Common myeloid progenitor, CD34-positive (primary cell): ENCODE measurements around the gene GPR137.

Experiments
- CTCF ChIA-PET: fragments of 350-600 bp; sonication (Branson Sonifier 250); formaldehyde crosslinking; loops from one replicate; lab custom pipeline; 2021; ENCODE audit warnings: antibody characterized with exemption; lab: Charles Lee
- POLR2A ChIA-PET: fragments of 350-600 bp; sonication (Branson Sonifier 250); formaldehyde crosslinking; loops from one replicate; lab custom pipeline; 2021; ENCODE audit warnings: antibody characterized with exemption; lab: Charles Lee
- DNase-seq, 3 donors: peaks; one replicate each; pipeline versions ENCODE4 v3.0.0 to v3.0.0-alpha.2; 2013
- H3K27ac ChIP-seq, 2 experiments: 1 replicate in 1 of 2; 2 replicates in 1 of 2; pipeline ENCODE4 v1.7.0; 2013; ENCODE audit warnings: inconsistent platforms in 2 of 2, low read length in 2 of 2, mild to moderate bottlenecking in 2 of 2, low read depth in 1 of 2, moderate library complexity in 1 of 2; ENCODE audit not compliant: severe bottlenecking in 2 of 2, insufficient read depth in 1 of 2, poor library complexity in 1 of 2
- H3K27me3 ChIP-seq, 5 experiments: replicated peaks in 2 of 5; 1 replicate in 3 of 5; 2 replicates in 2 of 5; pipeline versions ENCODE4 v1.6.1 to v1.7.0; 2013; ENCODE audit warnings: low read length in 4 of 5, mild to moderate bottlenecking in 2 of 5, moderate library complexity in 2 of 5, inconsistent platforms in 1 of 5; ENCODE audit not compliant: insufficient read depth in 5 of 5, control insufficient read depth in 4 of 5
- H3K36me3 ChIP-seq, 4 experiments: 1 replicate in 2 of 4; 2 replicates in 2 of 4; pipeline versions ENCODE4 v1.6.1 to v1.7.0; 2013; ENCODE audit warnings: low read length in 3 of 4, control low read depth in 1 of 4, mild to moderate bottlenecking in 1 of 4; ENCODE audit not compliant: control insufficient read depth in 4 of 4, insufficient read depth in 4 of 4
- H3K4me1 ChIP-seq, 4 experiments: 1 replicate in 3 of 4; 2 replicates in 1 of 4; pipeline versions ENCODE4 v1.6.1 to v1.7.1; 2013; ENCODE audit warnings: low read length in 3 of 4, mild to moderate bottlenecking in 3 of 4, control low read depth in 1 of 4, inconsistent platforms in 1 of 4, moderate library complexity in 1 of 4; ENCODE audit not compliant: control insufficient read depth in 4 of 4, insufficient read depth in 4 of 4; ENCODE audit errors: control extremely low read depth in 1 of 4
- H3K4me3 ChIP-seq, 7 experiments: 1 replicate in 4 of 7; 2 replicates in 3 of 7; pipeline versions ENCODE4 v1.5.1 to v1.7.0; 2013; ENCODE audit warnings: mild to moderate bottlenecking in 7 of 7, low read length in 6 of 7, moderate library complexity in 6 of 7, inconsistent platforms in 2 of 7, low read depth in 2 of 7, control low read depth in 1 of 7; ENCODE audit not compliant: insufficient read depth in 4 of 7, control insufficient read depth in 1 of 7; ENCODE audit errors: extremely low read depth in 1 of 7
- H3K9me3 ChIP-seq, 5 experiments: 1 replicate in 4 of 5; 2 replicates in 1 of 5; pipeline versions ENCODE4 v1.6.1 to v1.7.1; 2013; ENCODE audit warnings: low read length in 4 of 5, mild to moderate bottlenecking in 2 of 5, inconsistent platforms in 1 of 5, low read depth in 1 of 5, moderate library complexity in 1 of 5; ENCODE audit not compliant: control insufficient read depth in 4 of 5, insufficient read depth in 2 of 5; ENCODE audit errors: control extremely low read depth in 1 of 5
- WGBS: methylation state at CpG from one replicate; pipeline ENCODE4 v1.1.5; 2013; ENCODE audit not compliant: insufficient coverage; 5-methylcytosine and 5-hydroxymethylcytosine counted together

Gene GPR137

DNA sequence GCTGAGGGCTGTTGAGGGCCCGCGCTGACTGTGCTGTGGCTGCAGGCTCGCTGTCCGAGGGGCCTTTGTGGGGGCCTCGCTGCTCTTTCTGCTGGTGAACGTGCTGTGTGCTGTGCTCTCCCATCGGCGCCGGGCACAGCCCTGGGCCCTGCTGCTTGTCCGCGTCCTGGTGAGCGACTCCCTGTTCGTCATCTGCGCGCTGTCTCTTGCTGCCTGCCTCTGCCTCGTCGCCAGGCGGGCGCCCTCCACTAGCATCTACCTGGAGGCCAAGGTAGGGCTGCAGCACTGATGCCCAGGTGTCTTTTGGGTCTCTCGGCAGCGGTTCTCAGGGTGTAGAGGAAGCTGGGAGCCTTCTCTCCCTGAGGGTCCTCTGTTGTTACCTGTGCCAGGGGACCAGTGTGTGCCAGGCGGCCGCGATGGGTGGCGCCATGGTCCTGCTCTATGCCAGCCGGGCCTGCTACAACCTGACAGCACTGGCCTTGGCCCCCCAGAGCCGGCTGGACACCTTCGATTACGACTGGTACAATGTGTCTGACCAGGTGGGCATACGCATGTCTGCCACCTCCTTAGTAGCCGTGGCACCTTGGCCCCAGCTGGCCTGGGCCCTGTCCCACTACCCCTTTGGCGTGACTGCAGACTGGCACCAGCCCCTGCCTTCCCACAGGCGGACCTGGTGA is 2.2 kb downstream of the GPR137 start:
- no peak overlapping the region for H3K4me3 ChIP-seq
- DNase-seq: no peak
- H3K9me3 ChIP-seq: no peaks in the 10 kb centered on the region
- POLR2A ChIA-PET: interaction anchor here (0.6 kb wide), 1 partner anchor 34 kb away, joined by 3 read pairs; no protein-coding TSS in a partner anchor
- H3K4me1 ChIP-seq: peaks cover 0 to 37% (median 34%) of the 10 kb centered on the region in 4 experiments
- 97% methylated on average over 30 of the region's 33 CpGs for WGBS
- H3K27me3 ChIP-seq: peaks cover 0 to 36% (median 13%) of the 10 kb centered on the region in 5 experiments
- H3K27ac ChIP-seq: no peak overlapping the region
- H3K36me3 ChIP-seq: peaks cover 0 to 3% (median under 1%) of the 10 kb centered on the region in 4 experiments
- CTCF ChIA-PET: interaction anchor here (0.8 to 6.1 kb wide), 6 partner anchors 15 to 82 kb away, joined by 3 to 45 read pairs (median 5); partner anchors contain the start of genes CATSPERZ and ESRRA

- 100% methylated on average over 8 of the region's 9 CpGs for WGBS
- H3K27ac ChIP-seq: no peak overlapping the region
- no peaks in the 10 kb centered on the region for H3K9me3 ChIP-seq
- H3K27me3 ChIP-seq: peaks cover 0 to 41% (median 18%) of the 10 kb centered on the region in 5 experiments
- POLR2A ChIA-PET: no interaction called here
- H3K36me3 ChIP-seq: peaks cover 0 to 2% (median under 1%) of the 10 kb centered on the region in 4 experiments
- peaks cover 0 to 35% (median 34%) of the 10 kb centered on the region in 4 experiments for H3K4me1 ChIP-seq
- no peak for DNase-seq
- CTCF ChIA-PET: interaction anchor here (0.8 to 6.1 kb wide), 3 partner anchors 14 to 36 kb away, joined by 3 to 45 read pairs (median 5); partner anchors contain the start of genes CATSPERZ and ESRRA
- H3K4me3 ChIP-seq: no peak overlapping the region
These were observed 2.7 kb downstream of the GPR137 start for GRCh38 chr11:64288353-64288750.

DNA sequence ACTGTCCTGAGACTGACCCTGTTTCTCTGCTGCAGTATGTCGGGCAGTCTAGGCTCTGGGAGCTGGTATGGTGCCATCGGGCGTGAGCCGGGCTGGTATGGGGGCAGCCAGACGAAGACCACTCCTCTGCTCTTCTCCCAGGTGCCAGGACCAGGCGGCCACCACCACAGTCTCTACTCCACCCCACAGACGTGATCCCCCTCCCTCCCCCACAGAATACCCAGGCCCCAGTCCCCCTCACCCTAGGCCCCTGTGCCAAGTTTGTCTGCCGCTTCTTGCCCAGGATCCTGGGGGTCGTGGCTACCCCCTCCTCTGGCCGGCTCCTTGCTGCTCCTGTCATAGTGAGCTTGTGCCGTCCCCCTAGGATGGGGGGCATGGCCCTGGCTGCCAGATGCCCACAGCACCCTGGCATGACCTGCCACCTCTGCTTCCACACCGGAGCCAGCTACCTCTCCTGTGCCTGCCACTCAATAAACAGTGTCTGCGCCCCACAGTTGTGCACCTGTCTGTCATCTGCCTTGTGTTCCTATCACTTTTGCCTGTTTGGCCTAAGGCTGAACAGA is 3.4 kb downstream of the GPR137 start:
- Histone ChIP-seq H3K27me3 (peaks cover 0 to 48% (median 20%) of the 10 kb centered on the region in 5 experiments), H3K4me1 (peaks cover 0 to 30% (median 28%) of the 10 kb centered on the region in 4 experiments), H3K36me3 (peaks cover 0 to 2% (median 0%) of the 10 kb centered on the region in 4 experiments), H3K27ac (no peak overlapping the region), H3K9me3 (no peaks in the 10 kb centered on the region), H3K4me3 (no peak overlapping the region)
- DNase-seq: no peak
- ChIA-PET POLR2A (no interaction called here), CTCF (interaction anchor here (1.1 to 6.1 kb wide), 5 partner anchors 10 to 85 kb away, joined by 3 to 45 read pairs (median 5); partner anchors contain the start of genes CATSPERZ and ESRRA)
- WGBS: 95% methylated on average over 9 of the region's 13 CpGs

- DNase-seq: no peak
- Histone ChIP-seq H3K9me3 (no peaks in the 10 kb centered on the region), H3K4me1 (peaks cover 0 to 25% (median 22%) of the 10 kb centered on the region in 4 experiments), H3K27me3 (peaks cover 6 to 62% (median 29%) of the 10 kb centered on the region in 5 experiments), H3K27ac (no peak overlapping the region), H3K4me3 (no peak overlapping the region), H3K36me3 (peaks cover 0 to 2% (median 0%) of the 10 kb centered on the region in 4 experiments)
- ChIA-PET CTCF (interaction anchor here (0.6 to 6.1 kb wide), 8 partner anchors 8 to 87 kb away, joined by 3 to 45 read pairs (median 4); partner anchors contain the start of genes CATSPERZ and ESRRA), POLR2A (no interaction called here)
- WGBS: 66% methylated on average over 9 of the region's 10 CpGs
These were observed 5.0 kb downstream of the GPR137 start for GRCh38 chr11:64290352-64291261.

DNA sequence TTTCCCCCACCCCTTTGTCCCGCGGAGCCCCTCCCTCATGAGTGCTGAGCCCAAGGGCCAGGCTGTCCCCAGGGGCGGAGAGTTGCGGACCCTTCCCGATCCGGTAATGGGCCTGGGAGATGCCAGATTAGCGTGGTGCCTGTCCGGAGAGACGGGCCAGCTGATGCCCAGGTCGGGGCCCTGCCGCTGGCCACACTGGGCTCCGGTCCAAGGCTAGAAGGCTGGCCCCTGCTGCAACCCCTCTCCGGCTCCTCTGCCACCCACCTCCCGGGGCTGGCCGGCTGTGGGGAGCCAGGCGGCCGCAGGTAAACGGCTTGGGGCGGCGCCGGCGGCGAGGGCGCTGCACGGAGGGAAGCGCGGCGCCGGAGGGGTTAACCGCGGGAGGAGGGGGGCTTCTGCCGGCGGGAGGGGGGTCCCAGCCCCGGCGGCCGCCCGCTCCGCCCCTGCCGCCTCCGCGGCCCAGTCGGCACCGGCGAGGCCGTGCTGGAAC is 5.7 kb downstream of the GPR137 start, which contains the start of gene KCNK4:
KCNK4 (plus strand) TSS at position 41 of the 490 bp plus-strand sequence. CDS start 1,717 bp downstream, outside the sequence.
- H3K27ac ChIP-seq: no peak within 1 kb of the TSS
- H3K4me1 ChIP-seq: peaks cover 0 to 20% (median 17%) of the 10 kb centered on the region in 4 experiments
- no peaks in the 10 kb centered on the region for H3K9me3 ChIP-seq
- ChIA-PET POLR2A (no interaction called here), CTCF (interaction anchor here (1.4 to 6.1 kb wide), 2 partner anchors 11 to 20 kb away, joined by 4 to 45 read pairs; partner anchors contain the start of genes CATSPERZ and ESRRA)
- 5% methylated on average over 39 of the region's 45 CpGs for WGBS
- H3K27me3 ChIP-seq: peaks cover 10 to 69% (median 34%) of the 10 kb centered on the region in 5 experiments
- peaks cover 0 to 2% (median 0%) of the 10 kb centered on the region in 4 experiments for H3K36me3 ChIP-seq
- H3K4me3 ChIP-seq: peak within 1 kb of the TSS; percentile 10 to 62 (median 48)
- no peak for DNase-seq

GRCh38 chr11:64291752-64292459 is 6.3 kb downstream of the GPR137 start:
- POLR2A ChIA-PET: no interaction called here
- no peaks in the 10 kb centered on the region for H3K9me3 ChIP-seq
- no peak overlapping the region for H3K27ac ChIP-seq
- H3K27me3 ChIP-seq: peaks cover 14 to 75% (median 37%) of the 10 kb centered on the region in 5 experiments
- CTCF ChIA-PET: interaction anchor here (1.4 to 6.1 kb wide), 2 partner anchors 11 to 21 kb away, joined by 4 to 45 read pairs; partner anchors contain the start of genes CATSPERZ and ESRRA
- under 1% methylated on average over 88 of the region's 96 CpGs for WGBS
- DNase-seq: peak in 1 of 3 donors; percentile 40
- H3K4me3 ChIP-seq: peak overlapping the region; percentile 10 to 62 (median 48)
- peaks cover 0 to 17% (median 15%) of the 10 kb centered on the region in 4 experiments for H3K4me1 ChIP-seq
- peaks cover 0 to 2% (median 0%) of the 10 kb centered on the region in 4 experiments for H3K36me3 ChIP-seq
